ENCODE results near the gene TRIP4.
"Not testable (repeated sequence)": the region's sequence is repeated elsewhere in the genome, so short reads cannot be mapped to it uniquely, and the experiment has no call there.

TRIP4 gene

DNA sequence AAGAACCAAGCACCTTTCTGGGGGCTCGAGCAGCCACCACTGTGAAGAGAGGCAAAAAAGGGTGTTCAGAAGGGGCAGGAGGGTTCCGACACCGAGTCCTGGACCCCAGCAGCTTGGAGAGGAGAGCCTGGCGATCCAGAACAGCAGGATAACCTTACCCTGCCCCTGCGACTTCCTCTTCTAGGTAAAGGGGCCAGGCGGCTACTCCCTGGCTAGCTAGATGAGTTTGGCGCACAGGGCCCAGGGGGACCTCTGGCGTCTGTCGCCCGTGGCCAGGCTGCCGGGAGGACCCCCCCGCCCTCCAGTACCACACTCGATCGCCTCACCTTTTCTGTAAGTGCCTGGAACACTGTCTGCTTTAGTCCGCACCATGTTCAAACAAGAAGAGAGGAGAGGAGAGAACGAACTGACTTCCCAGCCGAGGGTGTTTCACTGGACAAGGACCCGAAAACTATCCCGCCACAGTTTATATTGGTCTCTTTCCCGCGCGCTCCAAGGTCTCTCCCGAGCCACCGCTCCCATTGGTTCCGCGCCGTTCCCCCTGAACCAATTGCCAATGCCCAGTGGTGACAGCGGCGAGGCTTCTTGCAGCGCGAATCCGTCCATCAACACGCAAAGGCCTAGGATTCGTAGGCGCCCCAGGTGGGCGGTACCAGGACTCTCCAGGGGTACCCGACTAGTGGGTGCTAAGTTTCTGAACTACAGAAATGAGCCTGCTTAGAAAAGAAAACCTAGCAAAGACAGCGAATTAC, 6.5 kb upstream of the TRIP4 start, which contains the start of gene PCLAF:
TSS of gene PCLAF (minus strand) at position 442 of the 752 bp plus-strand sequence. CDS start at position 372, 70 bp downstream.
- peak; percentile 89 for DNase-seq (ENCODE audit: low read depth, low spot score)

- no peak for DNase-seq (ENCODE audit: low read depth, low spot score)
These were observed 3.9 kb upstream of the TRIP4 start for GRCh38 chr15:64383760-64384159.

GRCh38 chr15:64386291-64386690, 1.3 kb upstream of the TRIP4 start:
- no peak for DNase-seq (ENCODE audit: low read depth, low spot score)

DNA sequence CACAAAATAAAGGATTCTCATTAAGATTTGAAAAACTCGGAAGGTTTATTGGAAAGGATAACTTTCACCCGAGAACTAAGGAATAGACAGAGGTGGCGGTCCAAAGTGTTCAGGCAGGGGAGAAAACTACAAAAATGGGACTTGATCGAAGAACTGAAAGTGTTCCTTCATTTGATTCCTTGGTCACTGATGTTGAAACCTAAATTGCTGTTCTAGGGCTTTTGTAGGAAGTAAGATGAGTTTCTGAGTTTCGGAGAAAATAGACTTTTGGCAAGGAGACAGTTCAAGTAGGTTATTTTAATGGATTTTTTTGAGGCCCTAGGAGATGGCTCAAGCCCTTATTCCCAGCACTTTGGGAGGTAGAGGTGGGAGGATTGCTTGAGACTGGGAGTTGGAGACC, 1.4 kb downstream of the TRIP4 start:
- no peak for DNase-seq (ENCODE audit: low read depth, low spot score)

GRCh38 chr15:64392471-64392870, 4.8 kb downstream of the TRIP4 start:
- DNase-seq (ENCODE audit: low read depth, low spot score) = not testable (repeated sequence)

DNA sequence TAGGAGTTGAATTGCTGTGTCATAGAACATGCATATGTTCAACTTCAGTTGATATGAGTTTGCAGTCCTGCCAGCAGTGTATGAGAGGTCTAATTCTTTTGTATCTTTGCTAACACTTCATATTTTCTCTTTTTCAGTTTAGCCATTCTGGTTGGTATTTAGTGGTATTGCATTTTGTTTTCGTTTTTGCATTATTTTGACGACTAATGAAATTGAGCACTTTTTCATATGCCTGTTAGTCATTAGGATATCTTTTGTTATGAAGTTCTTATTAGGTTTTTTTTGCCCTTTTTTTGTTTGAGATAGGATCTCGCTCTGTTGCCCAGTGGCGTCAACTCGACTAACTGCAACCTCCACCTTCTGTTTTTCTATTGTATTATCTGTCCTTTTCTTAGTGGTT, 9.2 kb downstream of the TRIP4 start:
- no peak for DNase-seq (ENCODE audit: low read depth, low spot score)

DNA sequence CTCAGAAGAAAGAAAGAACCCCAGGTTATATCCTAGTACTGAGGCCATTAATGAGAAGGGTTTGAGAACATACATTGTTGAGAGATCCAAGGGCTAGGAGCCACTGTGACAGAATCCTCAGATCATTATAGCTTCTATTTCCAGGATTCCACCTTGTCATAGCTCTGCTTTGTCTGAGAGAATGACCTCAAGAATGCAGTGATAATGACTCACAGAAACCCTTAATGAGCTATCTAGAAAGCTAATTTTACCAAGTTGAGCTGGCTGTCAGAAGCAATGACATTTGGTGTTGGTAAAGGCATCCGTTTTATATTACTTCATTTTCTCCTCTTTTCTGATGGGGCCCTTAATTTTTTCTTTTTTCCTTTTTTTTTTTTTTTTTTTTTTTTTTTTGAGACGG, 10.9 kb downstream of the TRIP4 start:
- no peak for DNase-seq (ENCODE audit: low read depth, low spot score)

- no peak for DNase-seq (ENCODE audit: low read depth, low spot score)
These were observed 12.9 kb downstream of the TRIP4 start for GRCh38 chr15:64400583-64400982.

GRCh38 chr15:64412216-64412615, 24.6 kb downstream of the TRIP4 start:
- DNase-seq (ENCODE audit: low read depth, low spot score) = no peak

DNA sequence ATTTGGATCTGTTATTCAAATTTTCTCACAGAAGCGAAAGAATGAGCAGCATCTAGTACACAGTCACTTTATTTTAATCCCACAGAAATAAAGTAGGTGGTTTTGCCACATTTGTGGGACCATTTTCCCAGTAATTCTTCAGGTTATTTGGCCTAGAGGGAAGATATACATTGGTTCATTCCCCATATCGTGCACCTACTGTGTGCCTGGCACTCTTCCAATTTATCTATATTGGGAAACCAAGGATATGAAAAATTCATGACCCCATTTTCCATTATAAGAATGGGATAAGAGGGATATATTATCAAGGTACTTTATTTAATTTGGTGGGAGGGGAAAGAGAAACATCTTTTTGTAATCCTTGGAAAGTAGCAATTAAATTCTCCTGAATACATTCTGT, 35.1 kb downstream of the TRIP4 start:
- DNase-seq (ENCODE audit: low read depth, low spot score) = no peak

GRCh38 chr15:64423970-64424369, 36.3 kb downstream of the TRIP4 start:
- DNase-seq (ENCODE audit: low read depth, low spot score) = no peak

GRCh38 chr15:64425221-64425620, 37.6 kb downstream of the TRIP4 start:
- DNase-seq (ENCODE audit: low read depth, low spot score) = no peak

DNA sequence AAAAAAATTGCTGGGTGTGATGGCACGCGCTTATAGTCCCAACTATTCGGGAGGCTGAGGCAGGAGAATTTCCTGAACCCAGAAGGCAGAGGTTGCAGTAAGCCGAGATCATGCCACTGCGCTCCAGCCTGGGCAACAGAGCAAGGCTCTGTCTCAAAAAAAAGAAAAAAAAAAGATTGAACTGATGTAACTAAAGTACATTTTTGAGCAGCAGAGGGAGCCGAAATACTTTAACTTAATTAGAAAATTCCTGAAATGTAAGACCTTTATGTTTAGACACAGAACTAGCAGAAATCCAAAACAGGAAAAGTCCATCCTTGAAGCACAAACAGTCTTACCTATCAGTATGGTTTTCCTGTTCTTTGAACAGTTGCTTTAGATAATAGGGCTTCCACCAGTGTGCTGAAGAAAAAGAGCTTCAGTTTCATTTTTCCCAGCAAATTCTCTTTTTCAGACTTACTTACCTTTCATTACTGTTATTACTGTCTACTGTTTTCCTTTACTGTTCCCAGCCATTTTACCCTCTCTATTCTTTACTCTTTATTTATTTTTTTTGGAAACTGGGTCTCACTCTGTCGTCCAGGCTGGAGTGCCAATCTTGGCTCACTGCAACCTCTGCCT, 39.3 kb downstream of the TRIP4 start:
- no peak for DNase-seq (ENCODE audit: low read depth, low spot score)

- DNase-seq (ENCODE audit: low read depth, low spot score) = no peak
These were observed 41.8 kb downstream of the TRIP4 start for GRCh38 chr15:64429448-64429847.

- DNase-seq (ENCODE audit: low read depth, low spot score) = peak; percentile 75
These were observed 42.5 kb downstream of the TRIP4 start for GRCh38 chr15:64430000-64430735.

GRCh38 chr15:64437982-64438381, 50.3 kb downstream of the TRIP4 start:
- DNase-seq (ENCODE audit: low read depth, low spot score) = no peak

GRCh38 chr15:64438653-64439447, 51.2 kb downstream of the TRIP4 start:
- DNase-seq (ENCODE audit: low read depth, low spot score) = no peak

DNA sequence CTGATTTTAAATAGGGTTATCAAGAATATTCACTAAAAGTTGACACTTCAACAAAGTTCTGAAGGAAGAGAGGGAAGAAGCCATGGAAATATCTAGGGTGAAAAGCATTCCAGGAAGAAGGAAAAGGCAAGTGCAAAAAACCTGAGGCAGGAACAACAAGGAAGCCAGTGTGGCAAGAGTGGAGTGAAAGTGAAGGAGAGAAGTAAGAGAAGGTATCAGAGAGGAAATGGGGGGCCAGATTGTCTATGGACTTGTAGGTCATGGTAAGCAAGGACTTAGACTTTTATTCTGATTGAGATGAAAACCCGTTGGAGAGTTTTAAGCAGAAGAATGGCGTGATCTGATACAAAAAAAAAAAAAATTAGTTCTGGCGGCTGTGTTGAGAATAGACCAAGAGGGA, 54.2 kb downstream of the TRIP4 start:
- no peak for DNase-seq (ENCODE audit: low read depth, low spot score)

- no peak for DNase-seq (ENCODE audit: low read depth, low spot score)
These were observed 55.4 kb downstream of the TRIP4 start for GRCh38 chr15:64443016-64443415.

- DNase-seq (ENCODE audit: low read depth, low spot score) = no peak
These were observed 56.3 kb downstream of the TRIP4 start for GRCh38 chr15:64443747-64444621.

- no peak for DNase-seq (ENCODE audit: low read depth, low spot score)
These were observed 57.2 kb downstream of the TRIP4 start for GRCh38 chr15:64444836-64445235.

All from brain pericyte (primary cell).